Mammary microvascular endothelial cell (primary cell): Measurements from ENCODE around the gene MAGEA9. TPM values are rescaled to one million over a fixed set of nuclear protein-coding genes. Genes with fewer than 3 reads are reported as not detected.

ENCODE experiments used
- total RNA-seq: library from RNA; depleted of rRNA; stranded (reverse); fragments of >200 nt; gene quantifications from 2 replicates; pipeline ENCODE4 v1.2.3, GENCODE V29; 2015

The MAGEA9 gene
- total RNA-seq: not detected in 2 replicates

GRCh38 chrX:149781727-149782126 lies at the start of gene MAGEA9:
Gene MAGEA9 (plus strand): TSS chrX:149781930. CDS start chrX:149786211, 4,281 bp downstream.

GRCh38 chrX:149773768-149774167 lies 8.0 kb upstream of the MAGEA9 start, which contains the start of gene HSFX1:
Gene HSFX1 (plus strand): TSS chrX:149774068. CDS start chrX:149774682, 614 bp downstream.

Other genes with a start within 250 kb of the MAGEA9 start
- 8.4 and 21.3 TPM in 2 replicates for gene EOLA1, start 240.9 kb upstream of the MAGEA9 start, total RNA-seq
- gene HSFX3, start 232.0 kb upstream of the MAGEA9 start, total RNA-seq: not detected in 2 replicates
- not detected in 2 replicates for gene MAGEA9B, start 194.5 kb upstream of the MAGEA9 start, total RNA-seq
- gene HSFX2, start 186.6 kb upstream of the MAGEA9 start, total RNA-seq: not detected in 2 replicates
- gene TMEM185A, start 150.1 kb upstream of the MAGEA9 start, total RNA-seq: 6.3 TPM in 2 replicates
- not detected in 2 replicates for gene MAGEA11, start 69.9 kb upstream of the MAGEA9 start, total RNA-seq
- gene HSFX1, start 7.9 kb upstream of the MAGEA9 start, total RNA-seq: 0.07 TPM in 1 of 2 replicates, not detected in the other
- not detected in 2 replicates for gene MAGEA8, start 99.3 kb downstream of the MAGEA9 start, total RNA-seq
- not detected in 2 replicates for gene HSFX4, start 147.6 kb downstream of the MAGEA9 start, total RNA-seq
- gene EOLA2, start 156.6 kb downstream of the MAGEA9 start, total RNA-seq: 28.6 and 28.8 TPM in 2 replicates